Measurements from ENCODE around the gene SLC7A6OS. TPM values are rescaled to one million over a fixed set of nuclear protein-coding genes. Genes with fewer than 3 reads are reported as not detected.

The SLC7A6OS gene
- total RNA-seq, 2 donors from 2014 or later: 22.5 to 26.0 TPM

GRCh38 chr16:68353366-68353765 lies 42.6 kb upstream of the SLC7A6OS start:
- peaks cover 55% of the 10 kb centered on the region for H3K36me3 Mint-ChIP-seq (ENCODE audit: low read depth)
- no peak for TF ChIP-seq CTCF (conservative IDR thresholded peaks at IDR 0.05)

GRCh38 chr16:68351991-68352431 lies 41.3 kb upstream of the SLC7A6OS start:
- no peak for DNase-seq
- no peak overlapping the region for H3K4me3 Mint-ChIP-seq
- no peak overlapping the region for H3K9ac ChIP-seq (ENCODE audit: extremely low read depth, low read length, poor library complexity, severe bottlenecking)
- H3K36me3 ChIP-seq (ENCODE audit: control insufficient read depth, insufficient read depth, low read length): peaks cover 61% of the 10 kb centered on the region
- no peak overlapping the region for H3K27ac Mint-ChIP-seq
- 80 to 96% methylated on average over 2 to 11 of the region's 11 CpGs for WGBS, 2 experiments (ENCODE audit: insufficient coverage in 1 of 2, insufficient read length in 1 of 2)
- no peak overlapping the region for H3K4me3 ChIP-seq (ENCODE audit: low read length)
- no peaks in the 10 kb centered on the region for H3K27me3 Mint-ChIP-seq (ENCODE audit: insufficient read depth)
- H3K4me1 Mint-ChIP-seq: no peaks in the 10 kb centered on the region
- TF ChIP-seq CTCF (conservative IDR thresholded peaks at IDR 0.05): no peak
- H3K9me3 Mint-ChIP-seq: no peaks in the 10 kb centered on the region
- no peak overlapping the region for H3K27ac ChIP-seq (ENCODE audit: low read depth, low read length)
- peaks cover 63% of the 10 kb centered on the region for H3K36me3 Mint-ChIP-seq (ENCODE audit: low read depth)
- H3K4me1 ChIP-seq (ENCODE audit: control insufficient read depth, insufficient read depth, low read length): peaks cover 4% of the 10 kb centered on the region
- H3K9me3 ChIP-seq (ENCODE audit: control insufficient read depth, low read length): no peaks in the 10 kb centered on the region
- H3K27me3 ChIP-seq (ENCODE audit: control insufficient read depth, insufficient read depth, low read length, poor library complexity, severe bottlenecking): no peaks in the 10 kb centered on the region

More at GRCh38 chr16:68353366-68353765, 42.6 kb upstream of the SLC7A6OS start:
- Histone ChIP-seq H3K4me3 (ENCODE audit: low read length) (no peak overlapping the region), H3K4me1 (ENCODE audit: control insufficient read depth, insufficient read depth, low read length) (peaks cover 4% of the 10 kb centered on the region), H3K27ac (ENCODE audit: low read depth, low read length) (no peak overlapping the region), H3K9ac (ENCODE audit: extremely low read depth, low read length, poor library complexity, severe bottlenecking) (no peak overlapping the region), H3K9me3 (ENCODE audit: control insufficient read depth, low read length) (no peaks in the 10 kb centered on the region), H3K27me3 (ENCODE audit: control insufficient read depth, insufficient read depth, low read length, poor library complexity, severe bottlenecking) (no peaks in the 10 kb centered on the region), H3K36me3 (ENCODE audit: control insufficient read depth, insufficient read depth, low read length) (peaks cover 56% of the 10 kb centered on the region)
- no peaks in the 10 kb centered on the region for H3K9me3 Mint-ChIP-seq
- no peak overlapping the region for H3K27ac Mint-ChIP-seq
- H3K4me1 Mint-ChIP-seq: no peaks in the 10 kb centered on the region
- no peak for DNase-seq
- H3K27me3 Mint-ChIP-seq (ENCODE audit: insufficient read depth): no peaks in the 10 kb centered on the region
- no peak overlapping the region for H3K4me3 Mint-ChIP-seq
- WGBS, 2 experiments (ENCODE audit: insufficient coverage in 1 of 2, insufficient read length in 1 of 2): 88 to 90% methylated on average over 3 to 13 of the region's 13 CpGs

- H3K36me3 Mint-ChIP-seq (ENCODE audit: low read depth): peaks cover 66% of the 10 kb centered on the region
- Histone ChIP-seq H3K27me3 (ENCODE audit: control insufficient read depth, insufficient read depth, low read length, poor library complexity, severe bottlenecking) (no peaks in the 10 kb centered on the region), H3K9ac (ENCODE audit: extremely low read depth, low read length, poor library complexity, severe bottlenecking) (no peak overlapping the region), H3K9me3 (ENCODE audit: control insufficient read depth, low read length) (no peaks in the 10 kb centered on the region), H3K4me1 (ENCODE audit: control insufficient read depth, insufficient read depth, low read length) (peaks cover 4% of the 10 kb centered on the region), H3K36me3 (ENCODE audit: control insufficient read depth, insufficient read depth, low read length) (peaks cover 61% of the 10 kb centered on the region), H3K4me3 (ENCODE audit: low read length) (no peak overlapping the region), H3K27ac (ENCODE audit: low read depth, low read length) (no peak overlapping the region)
- no peak overlapping the region for H3K4me3 Mint-ChIP-seq
- H3K27me3 Mint-ChIP-seq (ENCODE audit: insufficient read depth): no peaks in the 10 kb centered on the region
- H3K4me1 Mint-ChIP-seq: no peaks in the 10 kb centered on the region
- TF ChIP-seq CTCF (conservative IDR thresholded peaks at IDR 0.05): no peak
- H3K27ac Mint-ChIP-seq: no peak overlapping the region
- H3K9me3 Mint-ChIP-seq: no peaks in the 10 kb centered on the region
- 78 to 90% methylated on average over 3 to 11 of the region's 11 CpGs for WGBS, 2 experiments (ENCODE audit: insufficient coverage in 1 of 2, insufficient read length in 1 of 2)
- DNase-seq: no peak
Observed at GRCh38 chr16:68351463-68351862, 40.7 kb upstream of the SLC7A6OS start.
